Keratinocyte (primary cell): ENCODE measurements around the gene SLIT3. TPM values are rescaled to one million over a fixed set of nuclear protein-coding genes. Genes with fewer than 3 reads are reported as not detected.

Source experiments
- DNase-seq: peaks from one replicate; pipeline ENCODE4 v3.0.0-alpha.2; 2011; ENCODE audit warnings: low read depth, missing footprints, low spot score
- FAIRE-seq: peaks from 2 replicates; lab custom pipeline; 2011; peaks lifted over from hg19 to GRCh38; lab: Jason Lieb, UNC
- H2AFZ ChIP-seq: 2 replicates; pipeline ENCODE4 v1.6.0; 2012; ENCODE audit warnings: low read length, control low read depth, inconsistent platforms; ENCODE audit not compliant: control insufficient read depth
- H3K27ac ChIP-seq: 2 replicates; pipeline ENCODE4 v1.5.1; 2011; ENCODE audit warnings: low read length; ENCODE audit not compliant: control insufficient read depth, insufficient read depth
- H3K27me3 ChIP-seq: 3 replicates; pipeline ENCODE4 v1.6.0; 2011; ENCODE audit warnings: low read length; ENCODE audit not compliant: control insufficient read depth, insufficient read depth; ENCODE audit errors: extremely low read depth
- H3K36me3 ChIP-seq, 2 experiments: 2 replicates in 1 of 2; 3 replicates in 1 of 2; pipeline ENCODE4 v1.5.1; 2011; ENCODE audit warnings: low read length in 2 of 2, mild to moderate bottlenecking in 1 of 2; ENCODE audit not compliant: control insufficient read depth in 2 of 2, insufficient read depth in 2 of 2; ENCODE audit errors: extremely low read depth in 1 of 2
- H3K4me1 ChIP-seq: 3 replicates; pipeline ENCODE4 v1.5.1; 2011; ENCODE audit warnings: low read length; ENCODE audit not compliant: control insufficient read depth, insufficient read depth; ENCODE audit errors: extremely low read depth
- H3K4me2 ChIP-seq: 3 replicates; pipeline ENCODE4 v1.6.0; 2011; ENCODE audit warnings: low read depth, low read length; ENCODE audit not compliant: control insufficient read depth, insufficient read depth; ENCODE audit errors: extremely low read depth
- H3K4me3 ChIP-seq, 3 experiments: fragments of 200-600 bp in 1 of 3; sonication (generic) in 1 of 3; 2 replicates in 2 of 3; 3 replicates in 1 of 3; pipeline ENCODE4 v1.5.1; 2011 to 2016; ENCODE audit warnings: low read length in 3 of 3, mild to moderate bottlenecking in 3 of 3, control low read depth in 2 of 3, inconsistent platforms in 1 of 3, low read depth in 1 of 3, mixed read lengths in 1 of 3, mixed run types in 1 of 3, moderate library complexity in 1 of 3; ENCODE audit not compliant: control insufficient read depth in 2 of 3, insufficient read depth in 2 of 3; ENCODE audit errors: extremely low read depth in 1 of 3
- H3K79me2 ChIP-seq: 2 replicates; pipeline ENCODE4 v1.6.0; 2012; ENCODE audit warnings: low read length; ENCODE audit not compliant: control insufficient read depth, insufficient read depth
- H3K9ac ChIP-seq: 3 replicates; pipeline ENCODE4 v1.6.0; 2011; ENCODE audit warnings: low read length; ENCODE audit not compliant: control insufficient read depth, insufficient read depth; ENCODE audit errors: extremely low read depth
- H3K9me1 ChIP-seq: 3 replicates; pipeline ENCODE4 v1.6.0; 2011; ENCODE audit warnings: low read length; ENCODE audit not compliant: control insufficient read depth, insufficient read depth; ENCODE audit errors: extremely low read depth
- H3K9me3 ChIP-seq: 2 replicates; pipeline ENCODE4 v1.5.1; 2012; ENCODE audit warnings: low read depth, low read length; ENCODE audit not compliant: control insufficient read depth
- H4K20me1 ChIP-seq: 3 replicates; pipeline ENCODE4 v1.6.0; 2011; ENCODE audit warnings: low read length; ENCODE audit not compliant: control insufficient read depth, insufficient read depth; ENCODE audit errors: extremely low read depth
- EZH2 ChIP-seq: IDR thresholded peaks from one replicate; pipeline ENCODE4 v1.6.1; 2012; ENCODE audit warnings: inconsistent platforms, mild to moderate bottlenecking, low read length, moderate library complexity
- dilution Hi-C: fragments of 300-500 bp; cut with MboI; formaldehyde crosslinking; loops from one replicate; pipeline ENCODE4 v1.7.0; 2020; ENCODE audit warnings: low sequenced_read_pairs; ENCODE audit not compliant: extremely low pct_ligation_motif_present
- polyA plus RNA-seq, 5 experiments: library from polyadenylated mRNA; depleted of rRNA in 3 of 5; stranded (reverse) in 3 of 5; stranded (forward) in 1 of 5; unstranded in 1 of 5; fragments of >200 nt; gene quantifications; 1 replicate in 1 of 5; 2 replicates in 3 of 5; 3 replicates in 1 of 5; pipeline versions ENCODE4 v1.2.1 to v1.2.3, GENCODE V29; 2011 to 2012; ENCODE audit warnings: missing spikeins in 2 of 5, low read depth in 1 of 5, low replicate concordance in 1 of 5
- TF ChIP-seq, protein P1 (sequence below), 3 experiments: IDR thresholded peaks in 1 of 3; conservative IDR thresholded peaks in 1 of 3; optimal IDR thresholded peaks in 1 of 3; 2 replicates in 2 of 3; 3 replicates in 1 of 3; pipeline versions ENCODE3 to v1.5.1; 2011; ENCODE audit warnings: low read length in 3 of 3, mild to moderate bottlenecking in 3 of 3, moderate library complexity in 2 of 3, control low read depth in 1 of 3, inconsistent platforms in 1 of 3; ENCODE audit not compliant: insufficient read depth in 2 of 3; ENCODE audit errors: extremely low read depth in 1 of 3

The SLIT3 gene
- polyA plus RNA-seq, 1 donor (not counting 4 experiments of a cell fraction or from before 2014, with no cell fraction given) = 2.4 TPM

DNA sequence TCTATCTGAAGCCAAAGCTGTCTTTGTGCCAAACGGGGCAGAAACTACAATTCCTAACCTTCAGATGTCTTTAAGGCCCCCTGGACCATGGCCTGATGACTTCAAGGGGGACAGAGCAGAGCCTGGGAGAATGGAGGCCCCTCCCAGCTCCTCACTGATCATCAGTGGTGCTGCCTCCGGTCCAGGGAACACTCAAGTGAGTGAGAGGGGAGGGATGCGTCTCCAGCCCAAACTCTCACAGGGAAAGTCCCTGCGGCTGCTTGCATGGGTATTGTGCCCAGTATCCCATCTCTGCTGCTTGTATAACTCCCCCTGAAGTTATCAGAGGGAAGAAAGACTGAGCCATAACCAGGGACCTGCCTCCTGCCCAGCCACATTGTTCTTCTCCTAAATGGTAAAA lies 490.3 kb downstream of the SLIT3 start:
- Histone ChIP-seq H3K9me1 (no peaks in the 10 kb centered on the region), H3K79me2 (no peaks in the 10 kb centered on the region), H3K9me3 (no peaks in the 10 kb centered on the region), H3K4me2 (no peak overlapping the region), H3K27me3 (no peaks in the 10 kb centered on the region), H2AFZ (no peak overlapping the region), H3K4me3 (no peak overlapping the region), H3K36me3 (no peaks in the 10 kb centered on the region), H3K27ac (no peak overlapping the region), H4K20me1 (no peaks in the 10 kb centered on the region), H3K9ac (no peak overlapping the region), H3K4me1 (no peaks in the 10 kb centered on the region)
- TF ChIP-seq EZH2 = no peak
- TF ChIP-seq, protein P1, sequence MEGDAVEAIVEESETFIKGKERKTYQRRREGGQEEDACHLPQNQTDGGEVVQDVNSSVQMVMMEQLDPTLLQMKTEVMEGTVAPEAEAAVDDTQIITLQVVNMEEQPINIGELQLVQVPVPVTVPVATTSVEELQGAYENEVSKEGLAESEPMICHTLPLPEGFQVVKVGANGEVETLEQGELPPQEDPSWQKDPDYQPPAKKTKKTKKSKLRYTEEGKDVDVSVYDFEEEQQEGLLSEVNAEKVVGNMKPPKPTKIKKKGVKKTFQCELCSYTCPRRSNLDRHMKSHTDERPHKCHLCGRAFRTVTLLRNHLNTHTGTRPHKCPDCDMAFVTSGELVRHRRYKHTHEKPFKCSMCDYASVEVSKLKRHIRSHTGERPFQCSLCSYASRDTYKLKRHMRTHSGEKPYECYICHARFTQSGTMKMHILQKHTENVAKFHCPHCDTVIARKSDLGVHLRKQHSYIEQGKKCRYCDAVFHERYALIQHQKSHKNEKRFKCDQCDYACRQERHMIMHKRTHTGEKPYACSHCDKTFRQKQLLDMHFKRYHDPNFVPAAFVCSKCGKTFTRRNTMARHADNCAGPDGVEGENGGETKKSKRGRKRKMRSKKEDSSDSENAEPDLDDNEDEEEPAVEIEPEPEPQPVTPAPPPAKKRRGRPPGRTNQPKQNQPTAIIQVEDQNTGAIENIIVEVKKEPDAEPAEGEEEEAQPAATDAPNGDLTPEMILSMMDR (optimal IDR thresholded peaks at IDR 0.05 in 1 of 3, IDR thresholded peaks at IDR 0.05 in 1 of 3, conservative IDR thresholded peaks at IDR 0.05 in 1 of 3; ENCODE audit: extremely low read depth in 1 of 3, insufficient read depth in 2 of 3, low read length in 3 of 3) = no peak
- dilution Hi-C loops = no loop called here
- DNase-seq (no peak), FAIRE-seq (no peak)

DNA sequence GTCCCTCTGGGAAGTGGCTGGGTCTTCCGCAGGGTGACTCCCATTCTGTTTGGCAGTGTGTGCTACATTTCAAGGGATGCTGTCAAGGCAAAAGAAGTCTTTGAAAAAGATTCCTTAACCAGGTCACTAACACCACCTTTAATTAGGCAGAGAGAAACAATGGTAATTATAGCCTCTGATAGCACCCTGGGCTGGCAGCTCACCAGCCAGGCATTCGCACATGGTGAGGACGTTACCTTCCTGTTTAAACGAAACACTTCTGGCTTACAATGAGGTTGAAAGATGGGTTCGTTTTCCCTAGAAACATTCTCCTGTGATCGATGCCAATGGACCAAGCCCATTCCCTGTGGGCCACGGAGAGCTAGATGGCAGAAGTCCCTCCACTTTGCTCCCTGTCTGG lies 491.7 kb downstream of the SLIT3 start:
- H3K27ac ChIP-seq = no peak overlapping the region

More for the DNA sequence above, 491.7 kb downstream of the SLIT3 start:
- Histone ChIP-seq H3K79me2 (no peaks in the 10 kb centered on the region), H4K20me1 (no peaks in the 10 kb centered on the region), H3K9me1 (no peaks in the 10 kb centered on the region), H2AFZ (no peak overlapping the region), H3K4me3 (no peak overlapping the region), H3K9me3 (no peaks in the 10 kb centered on the region), H3K4me2 (no peak overlapping the region), H3K9ac (no peak overlapping the region), H3K4me1 (no peaks in the 10 kb centered on the region), H3K36me3 (no peaks in the 10 kb centered on the region), H3K27me3 (no peaks in the 10 kb centered on the region)
- TF ChIP-seq, protein P1 (optimal IDR thresholded peaks at IDR 0.05 in 1 of 3, IDR thresholded peaks at IDR 0.05 in 1 of 3, conservative IDR thresholded peaks at IDR 0.05 in 1 of 3; ENCODE audit: extremely low read depth in 1 of 3, insufficient read depth in 2 of 3, low read length in 3 of 3) = no peak
- no peak for TF ChIP-seq EZH2
- no peak for FAIRE-seq
- dilution Hi-C loops = no loop called here
- DNase-seq = no peak
